Fibroblast of the conjunctiva (primary cell): ENCODE results near the gene CCDC86.

Experiments used
- DNase-seq: peaks from one replicate; pipeline ENCODE4 v3.0.0-alpha.2; 2010; ENCODE audit warnings: low read depth

Gene CCDC86

GRCh38 chr11:60868682-60869450 lies 27.0 kb downstream of the CCDC86 start:
- DNase-seq = no peak

DNA sequence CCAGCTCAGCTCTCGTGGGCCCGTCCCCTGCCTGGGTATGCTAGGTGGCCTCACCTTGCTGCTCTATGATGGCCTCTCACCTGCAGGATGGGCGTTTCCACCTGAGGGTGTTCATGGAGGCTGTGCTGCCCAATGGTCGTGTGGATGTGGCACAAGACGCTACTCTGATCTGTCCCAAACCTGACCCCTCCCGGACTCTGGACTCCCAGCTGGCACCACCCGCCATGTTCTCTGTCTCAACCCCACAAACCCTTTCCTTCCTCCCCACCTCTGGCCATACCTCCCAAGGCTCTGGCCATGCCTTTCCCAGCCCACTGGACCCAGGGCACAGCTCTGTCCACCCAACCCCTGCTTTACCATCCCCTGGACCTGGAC lies 27.5 kb downstream of the CCDC86 start:
- no peak for DNase-seq

DNA sequence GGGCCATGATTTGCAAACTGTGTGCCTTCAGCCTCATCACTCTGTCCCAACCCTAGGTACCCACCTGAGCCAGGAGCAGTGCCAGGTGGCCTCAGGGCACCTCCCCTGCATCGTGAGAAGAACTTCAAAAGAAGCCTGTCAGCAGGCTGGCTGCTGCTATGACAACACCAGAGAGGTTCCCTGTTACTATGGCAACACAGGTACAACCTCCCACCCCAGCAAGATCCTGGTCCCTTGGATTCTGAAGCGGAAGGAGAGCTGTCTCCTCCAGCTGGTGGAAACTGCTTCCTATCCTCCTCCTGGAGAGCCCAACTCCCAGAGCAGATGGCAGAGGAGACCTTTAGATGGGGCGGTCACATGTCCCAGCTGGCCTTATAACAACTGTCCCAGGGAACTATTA lies 28.4 kb downstream of the CCDC86 start:
- DNase-seq = no peak

- no peak for DNase-seq
Measured at GRCh38 chr11:60870733-60871377, 28.9 kb downstream of the CCDC86 start.

- no peak for DNase-seq
Measured at GRCh38 chr11:60871378-60872061, 29.6 kb downstream of the CCDC86 start.

DNA sequence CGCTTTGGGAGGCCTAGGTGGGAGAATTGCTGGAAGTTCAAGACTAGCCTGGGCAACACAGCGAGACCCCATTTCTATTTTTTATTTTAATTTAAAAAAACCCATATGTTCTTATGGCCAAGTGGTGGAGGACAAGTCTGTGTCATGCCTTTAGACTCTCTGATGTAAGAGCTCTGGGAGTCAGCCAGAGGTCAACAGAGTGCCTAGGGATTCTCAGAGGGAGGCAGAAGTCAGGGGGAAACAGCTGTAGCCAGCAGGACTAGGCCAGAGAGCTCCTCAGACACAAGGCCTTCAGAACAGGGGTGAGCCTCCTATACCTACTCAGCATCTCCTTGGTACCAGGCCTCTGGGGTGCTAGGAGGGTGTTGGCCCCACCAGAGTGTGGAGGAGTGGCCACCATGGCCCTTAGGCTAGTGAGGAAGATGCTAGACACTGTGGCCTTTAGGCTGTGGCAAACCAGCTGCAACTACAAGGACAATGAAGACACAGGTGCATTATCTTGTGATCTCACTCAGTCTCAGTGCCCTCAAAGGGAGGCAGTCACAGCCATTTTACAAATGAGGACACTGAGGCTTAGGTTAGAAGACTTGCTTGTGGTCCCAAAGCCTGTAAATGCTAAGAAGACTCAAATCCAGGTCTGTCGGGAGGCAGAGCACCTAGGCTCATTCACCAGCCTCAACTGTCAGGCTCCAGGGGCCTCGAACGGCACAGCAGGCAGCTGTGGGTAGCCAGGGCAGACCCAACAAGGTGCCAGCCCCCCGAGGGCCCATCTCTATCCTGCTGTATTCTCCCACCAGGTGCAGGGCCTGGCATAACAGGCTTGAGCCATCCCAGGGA lies 30.4 kb downstream of the CCDC86 start:
- peak; percentile 65 for DNase-seq

DNA sequence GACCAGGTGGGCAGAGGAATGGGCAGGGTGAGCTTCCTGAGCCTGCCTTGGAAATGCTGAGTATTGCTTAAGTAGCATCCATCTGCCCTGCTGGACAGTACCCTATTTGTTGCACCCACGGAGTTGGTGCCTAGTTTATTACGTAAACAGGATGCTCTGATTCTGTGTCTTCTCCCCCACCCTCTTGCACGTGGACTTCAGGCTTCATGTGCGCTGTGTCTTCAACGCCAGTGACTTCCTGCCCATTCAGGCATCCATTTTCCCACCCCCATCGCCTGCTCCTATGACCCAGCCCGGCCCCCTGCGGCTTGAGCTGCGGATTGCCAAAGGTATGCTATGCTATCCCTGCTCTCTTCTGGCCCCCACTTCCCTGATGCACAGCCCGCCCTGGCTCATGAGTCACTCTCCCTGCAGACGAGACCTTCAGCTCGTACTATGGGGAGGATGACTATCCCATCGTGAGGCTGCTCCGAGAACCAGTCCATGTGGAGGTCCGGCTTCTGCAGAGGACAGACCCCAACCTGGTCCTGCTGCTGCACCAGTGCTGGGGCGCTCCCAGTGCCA lies 31.1 kb downstream of the CCDC86 start:
- peak; percentile 67 for DNase-seq

DNA sequence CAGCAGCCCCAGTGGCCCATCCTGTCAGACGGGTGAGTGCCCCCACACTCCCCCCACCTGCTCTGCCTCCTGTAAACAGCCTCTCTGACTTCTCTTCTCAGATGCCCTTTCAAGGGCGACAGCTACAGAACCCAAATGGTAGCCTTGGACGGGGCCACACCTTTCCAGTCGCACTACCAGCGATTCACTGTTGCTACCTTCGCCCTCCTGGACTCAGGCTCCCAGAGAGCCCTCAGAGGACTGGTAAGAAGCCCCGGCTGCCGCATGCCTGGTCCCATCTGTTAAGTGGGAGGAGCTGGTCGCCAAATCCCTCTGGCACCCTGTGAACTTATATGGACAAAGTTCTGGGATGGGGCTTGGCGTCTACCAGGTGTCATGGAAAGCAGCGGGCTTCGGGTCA lies 31.6 kb downstream of the CCDC86 start:
- no peak for DNase-seq

DNA sequence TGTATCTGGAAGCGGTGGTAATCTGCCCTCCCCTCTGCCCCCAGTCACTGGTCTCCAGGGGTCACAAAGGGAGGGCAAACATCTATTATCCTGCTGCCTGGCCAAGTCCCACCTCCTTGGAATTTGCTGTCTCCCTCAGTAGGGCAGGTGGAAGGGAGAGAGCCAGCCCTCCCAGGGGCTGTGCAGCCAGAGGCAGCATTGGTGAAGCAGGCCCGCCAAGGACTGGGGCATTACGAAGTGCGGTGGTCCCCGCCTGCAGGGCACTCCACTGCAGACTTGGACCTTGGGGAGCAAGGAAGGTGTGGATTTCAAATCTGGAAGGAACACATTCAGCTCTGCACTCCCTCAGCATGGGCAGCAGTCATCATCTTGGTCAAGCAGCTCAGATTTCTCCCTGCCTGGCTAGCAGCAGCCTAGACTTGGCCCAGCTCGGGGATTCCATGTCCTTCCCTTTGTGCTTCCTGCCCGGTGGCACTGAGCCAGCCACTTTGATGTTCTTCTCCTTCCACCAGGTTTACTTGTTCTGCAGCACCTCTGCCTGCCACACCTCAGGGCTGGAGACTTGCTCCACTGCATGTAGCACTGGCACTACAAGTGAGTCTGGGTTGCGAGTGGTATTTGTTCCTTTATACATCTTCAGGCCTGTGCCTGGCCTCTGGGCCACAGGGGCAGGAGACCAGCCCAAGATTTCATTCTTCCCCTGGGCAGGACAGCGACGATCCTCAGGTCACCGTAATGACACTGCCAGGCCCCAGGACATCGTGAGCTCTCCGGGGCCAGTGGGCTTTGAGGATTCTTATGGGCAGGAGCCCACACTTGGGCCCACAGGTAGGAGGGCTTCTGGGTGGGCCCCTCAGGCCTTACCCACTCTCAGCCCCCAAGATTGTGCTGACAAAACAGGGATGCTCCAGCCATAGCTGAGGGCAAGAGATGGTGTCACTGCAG lies 32.8 kb downstream of the CCDC86 start:
- DNase-seq = no peak

- no peak for DNase-seq
Measured at GRCh38 chr11:60875366-60876167, 33.7 kb downstream of the CCDC86 start.

DNA sequence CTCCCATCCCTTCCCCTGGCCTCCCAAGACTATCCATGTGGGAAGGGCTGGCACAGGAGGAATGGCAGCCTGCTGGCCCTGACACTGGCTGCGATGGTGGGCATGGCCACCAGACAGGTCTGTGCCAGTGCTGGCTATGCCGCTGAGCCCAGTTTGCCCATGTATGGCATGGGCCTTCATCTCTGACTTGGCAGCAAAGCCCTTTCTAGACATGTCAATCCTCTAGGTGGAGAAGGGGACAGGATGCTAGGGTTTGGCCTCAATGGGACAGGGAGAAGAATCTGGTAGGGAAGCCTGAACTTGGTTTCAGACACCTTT lies 34.2 kb downstream of the CCDC86 start:
- no peak for DNase-seq

- DNase-seq = no peak
Measured at GRCh38 chr11:60878245-60879101, 36.6 kb downstream of the CCDC86 start.

GRCh38 chr11:60879104-60879503 lies 37.2 kb downstream of the CCDC86 start:
- no peak for DNase-seq

GRCh38 chr11:60879971-60880588 lies 38.2 kb downstream of the CCDC86 start:
- DNase-seq = no peak

DNA sequence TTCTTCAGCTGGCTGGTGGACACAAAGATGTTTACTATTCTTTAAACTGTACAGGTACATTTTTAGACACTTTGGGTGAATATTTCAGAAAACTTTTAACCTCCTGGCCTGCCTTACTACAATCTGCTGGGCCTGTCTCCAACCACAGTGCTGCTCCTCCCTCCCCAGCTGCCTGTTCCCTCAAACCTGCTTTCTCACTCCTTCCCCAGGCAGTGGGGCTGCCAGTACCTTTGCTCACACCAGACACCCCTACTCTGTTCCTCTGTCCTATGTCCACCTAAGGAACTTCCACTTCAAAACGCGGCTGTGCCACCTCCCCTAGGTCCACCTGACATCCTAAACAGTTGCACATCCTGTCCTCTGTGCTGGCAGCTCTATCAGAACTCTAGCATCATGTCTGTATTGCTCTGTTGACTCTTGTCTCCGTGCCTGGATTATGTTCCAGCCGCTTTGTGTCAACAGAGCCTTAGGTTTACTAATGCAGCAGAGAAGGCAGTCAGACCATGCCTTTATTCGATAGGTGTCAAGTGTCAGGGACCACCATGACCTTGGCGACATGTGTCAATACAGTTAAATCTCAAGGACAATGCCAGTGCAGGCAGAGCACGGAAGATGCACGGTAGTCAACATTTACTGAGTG lies 38.9 kb downstream of the CCDC86 start:
- no peak for DNase-seq

DNA sequence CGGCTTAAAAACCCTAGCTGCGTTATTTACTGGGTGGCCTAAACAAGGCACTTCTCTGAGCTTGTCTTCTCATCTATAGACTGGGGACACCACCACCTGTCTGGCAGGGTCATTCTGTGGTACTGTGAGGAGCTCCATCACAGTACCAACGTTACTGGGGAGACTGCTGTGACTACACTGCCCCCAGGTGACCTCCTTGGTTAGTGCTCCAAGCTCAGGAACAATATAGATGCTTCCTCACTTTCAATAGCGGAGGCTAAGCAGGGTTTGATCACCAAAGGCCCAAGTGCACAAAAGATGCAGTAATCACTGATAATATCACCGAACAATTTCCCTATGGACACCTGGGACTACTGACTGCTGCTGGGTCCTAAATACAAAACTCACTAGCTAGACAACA lies 45.6 kb downstream of the CCDC86 start:
- DNase-seq = no peak

DNA sequence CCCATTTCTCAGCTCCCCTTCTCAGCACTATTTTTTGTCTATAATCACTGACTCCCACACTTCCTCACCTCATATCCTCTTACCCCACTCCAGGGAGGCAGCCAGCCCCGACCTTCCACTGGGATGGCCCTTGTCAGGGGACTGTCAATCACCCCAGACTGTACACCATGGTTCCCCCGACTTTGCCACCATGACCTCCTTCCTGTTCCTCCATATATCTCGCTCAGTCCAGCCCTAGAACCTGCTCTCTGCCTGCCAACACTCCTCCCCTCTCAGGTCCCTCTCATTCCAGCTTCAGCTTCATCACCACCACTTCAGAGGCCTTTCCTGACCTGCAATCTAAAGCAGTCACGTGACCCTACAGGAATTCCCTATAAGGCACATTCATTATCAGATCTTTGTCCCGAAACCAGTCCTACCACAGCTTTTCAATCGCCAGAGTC lies 48.0 kb downstream of the CCDC86 start:
- DNase-seq = no peak

DNA sequence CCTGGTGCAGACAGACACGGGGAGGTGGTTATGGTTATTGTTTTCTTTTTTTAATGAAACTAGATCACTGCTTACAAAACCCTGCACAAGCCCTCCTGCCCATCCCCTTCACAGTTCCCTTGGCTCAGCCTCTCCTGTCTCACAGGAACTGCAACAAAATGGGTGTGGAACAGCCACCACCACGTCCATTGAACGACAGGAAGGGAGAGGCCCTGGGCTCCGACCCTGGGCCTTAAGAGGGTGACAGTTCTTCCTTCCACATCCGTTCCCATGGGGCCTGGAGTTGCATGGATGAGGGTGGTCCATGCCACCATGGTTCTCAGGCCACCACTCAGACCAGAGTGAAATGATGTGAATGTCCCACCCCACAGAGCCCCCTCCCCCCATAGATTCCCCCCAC lies 48.8 kb downstream of the CCDC86 start:
- no peak for DNase-seq
